ENCODE measurements around the gene CSF3R. TPM values are rescaled to one million over a fixed set of nuclear protein-coding genes. Genes with fewer than 3 reads are reported as not detected.
A peak's percentile ranks its signal among the peaks of the same experiment; 100 is the strongest.

The CSF3R gene
- total RNA-seq, 2 donors from 2014 or later = 3.4 to 9.3 TPM

GRCh38 chr1:36456391-36456928 lies 26.3 kb downstream of the CSF3R start:
- no peak for TF ChIP-seq CTCF (IDR thresholded peaks at IDR 0.05)
- Histone ChIP-seq H3K27me3 (no peaks in the 10 kb centered on the region), H3K27ac (no peak overlapping the region), H3K4me3 (no peak overlapping the region), H3K4me1 (no peaks in the 10 kb centered on the region), H3K9me3 (no peaks in the 10 kb centered on the region), H3K36me3 (peaks cover 63% of the 10 kb centered on the region)
- DNase-seq (ENCODE audit: low spot score) = no peak

- Histone ChIP-seq H3K36me3 (peaks cover 52% of the 10 kb centered on the region), H3K27ac (no peak overlapping the region), H3K4me3 (no peak overlapping the region), H3K9me3 (no peaks in the 10 kb centered on the region), H3K4me1 (peaks cover 0 to 5% of the 10 kb centered on the region in 2 donors), H3K27me3 (no peaks in the 10 kb centered on the region)
- no peak for DNase-seq (ENCODE audit: low spot score)
- TF ChIP-seq CTCF (IDR thresholded peaks at IDR 0.05) = no peak
These were observed 27.3 kb downstream of the CSF3R start for GRCh38 chr1:36455386-36455785.

- no peaks in the 10 kb centered on the region for H3K9me3 ChIP-seq
- H3K4me3 ChIP-seq = no peak overlapping the region
- H3K27ac ChIP-seq = no peak overlapping the region
- H3K27me3 ChIP-seq = no peaks in the 10 kb centered on the region
- DNase-seq (ENCODE audit: low spot score) = no peak
- peaks cover 0 to 9% of the 10 kb centered on the region in 2 donors for H3K4me1 ChIP-seq
- TF ChIP-seq CTCF (IDR thresholded peaks at IDR 0.05) = no peak
- H3K36me3 ChIP-seq = peaks cover 39% of the 10 kb centered on the region
These were observed 28.9 kb downstream of the CSF3R start for GRCh38 chr1:36453600-36454388.

- peaks cover 0 to 9% of the 10 kb centered on the region in 2 donors for H3K4me1 ChIP-seq
- TF ChIP-seq CTCF (IDR thresholded peaks at IDR 0.05) = no peak
- H3K27ac ChIP-seq = no peak overlapping the region
- no peak for DNase-seq (ENCODE audit: low spot score)
- no peaks in the 10 kb centered on the region for H3K9me3 ChIP-seq
- no peaks in the 10 kb centered on the region for H3K27me3 ChIP-seq
- H3K36me3 ChIP-seq = peaks cover 32% of the 10 kb centered on the region
- H3K4me3 ChIP-seq = no peak overlapping the region
These were observed 29.7 kb downstream of the CSF3R start for GRCh38 chr1:36453051-36453450.

- Histone ChIP-seq H3K9me3 (no peaks in the 10 kb centered on the region), H3K36me3 (peaks cover 13% of the 10 kb centered on the region), H3K4me1 (peaks cover 0 to 9% of the 10 kb centered on the region in 2 donors), H3K4me3 (peak overlapping the region; percentile 52 to 61), H3K27ac (peak overlapping the region; percentile 87 to 93), H3K27me3 (no peaks in the 10 kb centered on the region)
- no peak for TF ChIP-seq CTCF (IDR thresholded peaks at IDR 0.05)
- no peak for DNase-seq (ENCODE audit: low spot score)
These were observed 31.8 kb downstream of the CSF3R start for GRCh38 chr1:36450919-36451305.

All from right atrium auricular region (tissue), 2 donors.